Stimulated activated CD8-positive, alpha-beta memory T cell treated with anti-CD3 and anti-CD28 coated beads, Interleukin-2, amount 100 ng/mL, for 1 hour (primary cell): Measurements from ENCODE around the gene NINL.
"Not testable (repeated sequence)": the region's sequence is repeated elsewhere in the genome, so short reads cannot be mapped to it uniquely, and the experiment has no call there.

ENCODE experiments used
- DNase-seq, 2 donors: peaks; one replicate each; pipeline ENCODE4 v3.0.0-alpha.2; 2020; ENCODE audit warnings: low read depth in 2 of 2

The NINL gene

GRCh38 chr20:25552977-25553376 is 32.4 kb downstream of the NINL start:
- DNase-seq: no peak

DNA sequence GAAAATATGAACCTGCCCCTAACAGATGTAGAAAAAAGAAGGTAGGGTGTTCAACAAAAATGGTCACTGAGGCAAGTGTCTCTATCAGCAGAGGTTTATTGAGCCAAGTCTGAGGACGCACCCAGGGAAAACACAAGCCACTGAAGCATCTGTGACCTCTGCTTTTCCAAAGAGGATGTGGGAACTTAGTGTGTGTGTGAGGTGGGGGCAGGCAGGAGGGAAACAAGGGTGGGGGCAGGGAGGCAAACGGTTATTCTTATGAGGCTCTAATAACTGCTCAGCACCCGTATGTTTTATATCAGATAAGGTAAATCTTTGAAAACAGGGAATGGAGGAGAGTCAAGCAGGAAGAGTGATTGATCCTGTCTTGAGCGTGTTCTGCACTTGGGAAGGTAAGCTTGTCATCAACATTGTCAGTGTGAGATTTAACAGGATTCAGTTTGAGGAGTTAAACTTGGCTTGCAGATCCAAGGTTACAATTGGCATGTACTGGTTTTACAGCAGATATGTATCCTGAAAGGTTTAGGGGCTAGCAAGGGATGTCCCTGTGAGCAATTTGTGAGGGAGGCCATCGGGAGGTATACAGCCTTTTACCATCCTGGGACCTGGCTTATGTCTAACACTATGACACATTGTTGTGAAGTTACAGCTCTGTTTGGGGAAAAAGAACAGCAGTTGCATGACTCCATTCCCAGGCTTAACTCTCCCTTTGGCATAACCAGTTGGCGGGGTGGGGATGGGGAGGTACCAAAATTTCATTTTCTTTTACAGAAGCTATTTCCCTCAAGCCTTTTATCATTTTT is 33.7 kb downstream of the NINL start:
- no peak for DNase-seq

DNA sequence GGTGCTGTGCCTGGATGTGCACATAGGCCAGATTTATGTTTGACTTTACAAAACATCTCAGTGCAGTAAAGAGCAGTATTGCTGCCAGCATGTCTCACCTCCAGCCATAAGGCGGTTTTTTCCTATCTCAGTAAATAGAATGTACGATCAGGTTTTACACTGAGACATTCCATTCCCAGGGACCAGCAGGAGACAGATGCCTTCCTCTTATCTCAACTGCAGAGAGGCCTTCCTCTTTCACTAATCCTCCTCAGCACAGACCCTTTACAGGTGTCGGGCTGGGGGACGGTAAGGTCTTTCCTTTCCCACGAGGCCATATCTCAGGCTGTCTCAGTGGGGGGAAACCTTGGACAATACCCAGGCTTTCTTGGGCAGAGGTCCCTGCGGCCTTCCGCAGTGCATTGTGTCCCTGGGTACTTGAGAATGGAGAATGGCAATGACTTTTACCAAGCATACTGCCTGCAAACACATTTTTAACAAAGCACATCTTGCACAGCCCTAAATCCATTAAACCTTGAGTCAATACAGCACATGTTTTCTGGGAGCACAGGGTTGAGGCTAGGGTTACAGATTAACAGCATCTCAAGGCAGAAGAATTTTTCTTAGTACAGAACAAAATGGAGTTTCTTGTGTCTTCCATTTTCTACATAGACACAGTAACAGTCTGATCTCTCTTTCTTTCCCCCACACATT is 34.5 kb downstream of the NINL start:
- DNase-seq: not testable (repeated sequence)

GRCh38 chr20:25549843-25550477 is 35.4 kb downstream of the NINL start:
- DNase-seq: no peak

- no peak for DNase-seq
Measured at GRCh38 chr20:25549172-25549773, 36.1 kb downstream of the NINL start.

DNA sequence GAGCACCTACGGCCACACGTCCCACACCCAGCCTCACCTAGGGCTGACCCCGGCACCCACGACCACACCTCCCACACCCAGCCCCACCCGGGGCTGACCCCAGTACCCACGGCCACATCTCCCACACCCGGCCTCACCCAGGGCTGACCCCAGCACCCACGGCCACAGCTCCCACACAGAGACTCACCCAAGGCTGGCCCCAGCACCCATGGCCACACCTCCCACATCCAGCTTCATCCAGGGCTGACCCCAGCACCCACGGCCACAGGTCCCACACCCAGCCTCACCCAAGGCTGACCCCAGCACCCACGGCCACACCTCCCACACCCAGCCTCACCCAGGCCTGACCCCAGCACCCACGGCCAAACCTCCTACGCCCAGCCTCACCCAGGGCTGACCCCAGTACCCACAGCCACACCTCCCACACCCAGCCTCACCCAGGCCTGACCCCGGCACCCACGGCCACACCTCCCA is 36.7 kb downstream of the NINL start:
- no peak for DNase-seq

DNA sequence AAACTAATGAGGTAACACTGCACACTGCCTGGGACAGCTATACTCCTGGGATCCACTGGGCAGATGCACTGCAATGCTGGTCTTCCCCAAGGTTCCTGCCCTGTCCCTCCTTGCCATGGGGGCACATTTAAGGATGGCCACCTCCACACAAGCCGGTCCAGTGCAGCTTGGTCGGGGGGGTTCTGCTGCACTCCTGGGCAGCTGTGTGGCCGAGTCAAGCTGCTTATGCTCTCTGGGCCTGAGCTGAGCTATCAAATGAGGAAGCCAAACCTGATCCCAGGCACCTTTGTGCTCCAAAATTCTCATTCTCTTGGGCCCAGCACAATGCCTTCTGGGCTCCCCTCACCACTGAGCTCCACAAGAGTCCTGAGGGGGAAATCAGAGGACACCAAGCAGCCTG is 37.3 kb downstream of the NINL start:
- no peak for DNase-seq

GRCh38 chr20:25547063-25547462 is 38.3 kb downstream of the NINL start:
- DNase-seq: no peak

DNA sequence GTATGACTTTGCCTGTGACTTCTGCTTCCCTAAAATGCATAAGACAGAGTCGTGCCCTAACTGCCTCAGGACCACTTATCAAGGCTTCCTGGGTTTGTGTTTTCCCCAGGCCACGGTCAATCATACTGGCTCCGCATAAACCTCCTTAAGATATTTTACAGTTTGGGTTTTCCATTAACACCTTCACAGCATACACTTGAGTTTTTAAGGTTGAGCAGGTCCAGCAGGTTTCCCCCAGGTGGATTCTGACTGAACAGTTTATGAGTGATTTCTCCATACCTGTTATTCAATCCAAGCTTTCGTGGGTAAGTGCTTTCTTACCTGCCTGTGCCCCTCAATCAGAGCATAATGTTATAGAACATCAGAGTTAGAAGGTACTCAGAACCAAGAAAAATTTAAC is 39.3 kb downstream of the NINL start:
- no peak for DNase-seq

DNA sequence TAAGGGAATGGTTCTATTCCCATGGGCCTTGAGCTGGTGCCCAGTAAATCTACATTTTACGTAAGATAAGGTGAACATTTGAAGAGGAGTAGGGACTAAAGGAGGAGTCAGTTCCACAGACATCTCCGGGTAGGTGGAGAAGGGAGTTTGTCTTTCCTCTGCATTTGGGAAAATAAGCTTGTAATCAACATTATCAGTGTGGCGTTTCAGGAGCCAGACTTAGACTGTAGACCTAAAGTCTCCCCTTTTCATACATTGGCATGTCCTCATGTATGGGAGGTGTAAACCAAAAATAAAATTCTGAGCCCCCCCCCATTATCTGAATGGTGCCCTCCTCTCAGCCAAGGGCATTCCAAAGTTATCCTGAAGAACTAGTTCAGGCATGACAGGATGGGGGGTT is 40.2 kb downstream of the NINL start:
- no peak for DNase-seq

DNA sequence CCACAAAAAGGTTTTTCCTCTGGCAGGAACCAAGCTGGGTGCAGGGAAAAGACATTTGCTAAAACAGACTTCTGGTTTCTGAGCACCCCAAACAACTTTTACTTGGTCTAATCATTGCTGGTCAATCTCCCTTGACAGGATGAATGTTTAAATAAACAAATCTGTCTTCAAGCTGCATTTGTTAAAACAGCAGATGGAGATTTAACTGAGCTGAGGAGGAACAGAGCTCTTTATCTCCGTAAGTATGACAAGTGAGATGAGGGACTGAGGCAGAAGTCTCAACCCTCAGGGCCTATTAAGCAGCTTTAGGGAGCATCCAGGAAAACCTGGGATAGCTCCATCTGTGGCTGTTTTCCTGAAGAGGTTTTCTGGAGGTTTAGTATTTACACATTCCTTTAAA is 40.6 kb downstream of the NINL start:
- no peak for DNase-seq

DNA sequence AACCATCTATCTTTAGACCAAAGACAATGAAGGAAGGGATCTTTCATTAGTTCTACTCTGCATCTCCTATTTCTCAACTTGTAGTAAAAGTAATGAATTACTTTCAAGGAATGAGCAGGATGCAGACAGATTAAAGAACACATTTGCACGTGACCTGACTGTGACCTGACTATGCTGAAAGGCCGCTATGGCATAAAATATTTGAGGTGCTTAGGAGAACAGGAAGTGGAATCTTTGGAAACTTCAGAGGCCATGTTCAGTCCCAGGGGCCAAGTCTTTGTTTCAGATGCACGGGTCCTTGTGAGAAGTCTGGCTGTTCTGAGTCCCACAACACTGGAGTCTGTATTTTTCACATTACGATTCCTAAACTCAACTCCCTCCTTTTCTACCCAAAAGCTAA is 41.0 kb downstream of the NINL start:
- no peak for DNase-seq

DNA sequence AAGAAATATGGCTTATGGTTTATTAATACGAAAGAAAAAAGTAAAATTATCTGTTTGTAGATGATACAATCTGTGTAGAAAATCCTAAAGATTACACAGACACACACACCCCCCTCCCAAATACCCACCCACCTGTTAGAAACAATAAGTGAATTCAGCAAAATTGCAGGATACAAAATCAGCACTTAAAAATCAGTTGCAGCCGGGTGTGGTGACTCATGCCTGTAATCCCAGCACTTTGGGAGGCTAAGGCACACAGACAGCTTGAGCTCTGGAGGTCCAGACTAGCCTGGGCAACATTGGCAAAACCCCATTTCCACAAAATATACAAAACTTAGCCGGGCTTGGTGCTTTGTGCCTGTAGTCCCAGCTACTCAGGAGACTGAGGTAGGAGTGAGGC is 42.3 kb downstream of the NINL start:
- no peak for DNase-seq

DNA sequence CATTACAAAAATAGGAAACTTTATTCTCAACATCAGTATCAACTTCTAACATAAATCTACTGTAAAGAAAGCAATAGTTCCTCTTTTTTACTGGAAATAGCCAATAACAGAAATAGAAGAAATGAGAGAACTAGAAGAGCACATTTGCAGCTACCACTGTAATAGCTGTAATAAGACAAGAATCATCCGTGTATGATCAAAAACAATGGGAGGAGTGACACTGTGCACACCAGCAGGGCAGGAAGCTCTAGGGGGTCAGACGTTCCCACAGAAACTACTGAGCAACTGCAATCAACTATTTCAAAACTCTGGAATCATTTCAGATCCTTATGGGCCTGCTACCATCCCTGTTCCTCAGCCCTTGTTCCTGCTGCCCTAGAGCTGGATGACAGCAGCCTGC is 43.7 kb downstream of the NINL start:
- no peak for DNase-seq

GRCh38 chr20:25539742-25540672 is 45.3 kb downstream of the NINL start:
- no peak for DNase-seq

GRCh38 chr20:25538838-25539665 is 46.3 kb downstream of the NINL start:
- no peak for DNase-seq

GRCh38 chr20:25537890-25538289 is 47.4 kb downstream of the NINL start:
- no peak for DNase-seq

DNA sequence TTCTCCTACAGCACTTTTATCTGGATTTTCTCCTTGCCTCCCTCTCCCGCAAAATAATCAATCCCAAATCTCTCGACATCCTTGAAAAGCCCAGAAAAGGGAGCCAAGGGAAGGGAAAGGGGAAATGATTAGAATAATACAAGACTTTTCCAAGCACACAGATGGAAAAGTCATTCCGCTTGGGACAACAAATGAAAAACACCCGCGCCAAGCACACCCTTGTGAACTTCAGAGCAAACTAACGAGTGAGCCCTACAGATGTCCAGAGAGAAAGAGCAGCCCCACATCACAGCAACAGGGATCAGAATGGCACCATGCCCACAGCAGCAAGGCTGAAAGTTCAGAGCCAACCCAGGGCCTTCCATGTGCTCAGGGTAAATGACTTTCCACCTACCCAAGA is 49.6 kb downstream of the NINL start:
- DNase-seq: no peak

DNA sequence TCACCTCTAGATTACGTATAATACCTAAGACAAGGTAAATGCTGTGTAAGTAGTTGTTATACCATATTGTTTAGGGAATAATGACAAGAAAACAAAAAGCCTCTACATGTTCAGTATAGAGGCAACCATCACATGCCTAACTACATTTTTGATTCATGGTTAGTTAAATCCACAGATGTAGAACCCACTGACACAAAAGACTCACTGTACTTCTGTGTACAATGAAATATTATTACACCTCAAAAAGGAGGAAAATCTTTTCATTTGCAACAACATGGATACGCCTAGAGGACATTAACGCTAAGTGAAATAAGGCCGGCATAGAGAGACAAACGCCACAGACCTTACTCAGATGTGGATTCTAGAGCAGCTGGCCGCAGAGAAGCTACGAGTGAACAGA is 50.5 kb downstream of the NINL start:
- DNase-seq: no peak

DNA sequence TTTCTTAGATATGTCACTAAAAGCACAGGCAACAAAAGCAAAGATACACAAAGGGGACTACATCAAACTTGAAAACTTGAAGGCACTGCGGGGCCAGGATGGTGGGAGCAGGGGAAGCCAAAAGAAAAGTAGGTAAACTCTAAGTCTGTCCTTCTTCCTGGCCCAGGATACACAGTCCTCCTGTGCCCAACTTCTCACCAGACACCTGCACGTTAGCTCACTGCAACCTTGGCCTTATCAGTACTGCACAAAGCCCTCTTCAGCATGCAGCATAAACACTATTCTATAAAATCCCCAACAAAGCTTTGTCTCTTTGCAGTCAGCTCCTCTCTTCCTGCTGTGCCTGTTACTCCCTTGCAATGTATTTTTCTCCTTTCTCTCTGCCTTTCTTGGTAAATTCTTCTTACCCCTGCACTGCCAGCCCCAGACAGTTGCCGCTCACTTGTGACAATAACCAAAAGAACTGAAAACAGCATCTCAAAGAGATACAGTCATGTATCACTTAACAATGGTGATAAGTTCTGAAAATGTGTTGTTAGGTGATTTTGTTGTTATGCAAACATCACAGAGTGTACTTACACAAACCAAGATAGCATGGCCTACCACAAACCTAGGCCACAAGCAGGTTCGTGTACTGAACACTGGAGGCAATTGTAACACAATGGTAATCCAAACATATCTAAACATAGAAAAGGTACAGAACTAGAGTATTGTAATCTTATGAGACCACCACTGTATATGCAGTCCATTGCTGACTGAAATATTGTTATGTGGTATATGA is 51.2 kb downstream of the NINL start:
- no peak for DNase-seq
